Duodenal mucosa (tissue), 2 donors: ENCODE measurements around the gene GNAZ.
"Not testable (repeated sequence)": the region's sequence is repeated elsewhere in the genome, so short reads cannot be mapped to it uniquely, and the experiment has no call there.

ENCODE experiments used
- H3K27ac ChIP-seq: one replicate; pipeline ENCODE4 v1.7.0; 2013; ENCODE audit warnings: low read depth, low read length
- H3K27me3 ChIP-seq, 2 donors: one replicate each; pipeline ENCODE4 v1.7.0; 2013; ENCODE audit warnings: low read length in 2 of 2, control low read depth in 1 of 2; ENCODE audit not compliant: insufficient read depth in 2 of 2, control insufficient read depth in 1 of 2
- H3K36me3 ChIP-seq, 2 donors: one replicate each; pipeline ENCODE4 v1.7.0; 2013; ENCODE audit warnings: low read length in 2 of 2, control low read depth in 1 of 2; ENCODE audit not compliant: insufficient read depth in 2 of 2, control insufficient read depth in 1 of 2
- H3K4me1 ChIP-seq, 2 donors: one replicate each; pipeline ENCODE4 v1.7.0; 2013; ENCODE audit warnings: low read length in 2 of 2, control low read depth in 1 of 2; ENCODE audit not compliant: insufficient read depth in 2 of 2, control insufficient read depth in 1 of 2
- H3K4me3 ChIP-seq, 2 donors: one replicate each; pipeline ENCODE4 v1.7.0; 2013; ENCODE audit warnings: low read length in 2 of 2, low read depth in 1 of 2
- H3K9ac ChIP-seq, 2 donors: one replicate each; pipeline ENCODE4 v1.7.0; 2013; ENCODE audit warnings: low read length in 2 of 2, low read depth in 1 of 2
- H3K9me3 ChIP-seq, 2 donors: one replicate each; pipeline ENCODE4 v1.7.0; 2013; ENCODE audit warnings: low read length in 2 of 2, control low read depth in 1 of 2; ENCODE audit not compliant: control insufficient read depth in 1 of 2

GNAZ gene

GRCh38 chr22:23128269-23129108 is 58.2 kb downstream of the GNAZ start:
- Histone ChIP-seq H3K9me3 (no peaks in the 10 kb centered on the region), H3K9ac (no peak overlapping the region), H3K36me3 (no peaks in the 10 kb centered on the region), H3K27ac (no peak overlapping the region), H3K4me1 (no peaks in the 10 kb centered on the region), H3K4me3 (no peak overlapping the region), H3K27me3 (no peaks in the 10 kb centered on the region)

DNA sequence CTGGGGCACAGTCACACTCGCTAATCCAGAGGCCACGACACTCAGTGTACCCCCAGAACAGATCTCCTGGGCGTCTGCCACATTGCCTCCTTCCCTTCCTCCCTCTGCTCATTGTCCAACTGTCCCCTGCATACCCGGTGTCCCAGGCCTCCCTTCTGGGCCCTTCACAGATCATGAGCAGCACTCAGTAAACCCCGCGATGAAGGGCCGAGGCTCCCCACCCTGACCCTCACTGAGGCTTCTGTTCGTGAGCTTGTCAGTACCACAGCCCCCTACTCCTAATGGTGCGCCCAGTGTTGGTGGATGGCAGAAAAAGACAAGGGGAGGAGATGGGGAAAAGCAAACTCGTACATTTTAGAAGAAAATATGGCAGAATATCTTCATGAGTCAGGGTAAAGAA is 58.8 kb downstream of the GNAZ start:
- Histone ChIP-seq H3K4me3 (no peak overlapping the region), H3K9me3 (no peaks in the 10 kb centered on the region), H3K27ac (no peak overlapping the region), H3K9ac (no peak overlapping the region), H3K4me1 (no peaks in the 10 kb centered on the region), H3K27me3 (no peaks in the 10 kb centered on the region), H3K36me3 (no peaks in the 10 kb centered on the region)

GRCh38 chr22:23130697-23131096 is 60.4 kb downstream of the GNAZ start:
- no peak overlapping the region for H3K4me3 ChIP-seq
- no peaks in the 10 kb centered on the region for H3K9me3 ChIP-seq
- no peaks in the 10 kb centered on the region for H3K4me1 ChIP-seq
- no peak overlapping the region for H3K9ac ChIP-seq
- no peaks in the 10 kb centered on the region for H3K27me3 ChIP-seq
- H3K27ac ChIP-seq: no peak overlapping the region
- no peaks in the 10 kb centered on the region for H3K36me3 ChIP-seq

DNA sequence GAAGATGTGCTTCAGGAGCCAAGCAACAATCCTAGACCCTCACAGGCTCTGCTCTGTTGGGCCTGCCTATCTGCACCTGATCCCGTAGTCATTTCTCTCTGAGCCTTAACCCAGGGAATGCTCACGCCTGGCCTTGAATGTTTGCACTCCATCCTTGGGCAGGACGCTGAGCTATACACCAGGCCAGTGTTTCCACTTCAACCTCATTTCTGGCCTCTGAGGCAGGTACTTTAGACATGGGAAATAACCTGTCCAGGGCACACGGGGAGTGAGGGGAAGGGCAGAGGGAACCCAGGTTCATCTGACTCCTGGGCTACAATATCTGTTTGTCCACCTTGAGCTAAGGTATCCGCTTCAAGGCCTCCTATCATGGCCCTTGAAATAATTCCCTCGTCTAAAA is 61.6 kb downstream of the GNAZ start:
- no peak overlapping the region for H3K9ac ChIP-seq
- no peak overlapping the region for H3K4me3 ChIP-seq
- H3K27ac ChIP-seq: no peak overlapping the region
- H3K4me1 ChIP-seq: peaks cover 5 to 7% of the 10 kb centered on the region in 2 donors
- H3K36me3 ChIP-seq: no peaks in the 10 kb centered on the region
- no peaks in the 10 kb centered on the region for H3K27me3 ChIP-seq
- no peaks in the 10 kb centered on the region for H3K9me3 ChIP-seq

GRCh38 chr22:23132376-23133091 is 62.2 kb downstream of the GNAZ start:
- Histone ChIP-seq H3K9me3 (no peaks in the 10 kb centered on the region), H3K9ac (no peak overlapping the region), H3K27ac (no peak overlapping the region), H3K36me3 (no peaks in the 10 kb centered on the region), H3K4me1 (peaks cover 5 to 12% of the 10 kb centered on the region in 2 donors), H3K27me3 (no peaks in the 10 kb centered on the region), H3K4me3 (no peak overlapping the region)

GRCh38 chr22:23133922-23134321 is 63.6 kb downstream of the GNAZ start:
- no peak overlapping the region for H3K9ac ChIP-seq
- H3K27me3 ChIP-seq: no peaks in the 10 kb centered on the region

GRCh38 chr22:23136991-23137390 is 66.7 kb downstream of the GNAZ start:
- H3K27ac ChIP-seq: not testable (repeated sequence)

More at GRCh38 chr22:23133922-23134321, 63.6 kb downstream of the GNAZ start:
- Histone ChIP-seq H3K4me3 (no peak overlapping the region), H3K9me3 (no peaks in the 10 kb centered on the region), H3K27ac (no peak overlapping the region), H3K4me1 (peaks cover 5 to 17% of the 10 kb centered on the region in 2 donors), H3K36me3 (no peaks in the 10 kb centered on the region)

DNA sequence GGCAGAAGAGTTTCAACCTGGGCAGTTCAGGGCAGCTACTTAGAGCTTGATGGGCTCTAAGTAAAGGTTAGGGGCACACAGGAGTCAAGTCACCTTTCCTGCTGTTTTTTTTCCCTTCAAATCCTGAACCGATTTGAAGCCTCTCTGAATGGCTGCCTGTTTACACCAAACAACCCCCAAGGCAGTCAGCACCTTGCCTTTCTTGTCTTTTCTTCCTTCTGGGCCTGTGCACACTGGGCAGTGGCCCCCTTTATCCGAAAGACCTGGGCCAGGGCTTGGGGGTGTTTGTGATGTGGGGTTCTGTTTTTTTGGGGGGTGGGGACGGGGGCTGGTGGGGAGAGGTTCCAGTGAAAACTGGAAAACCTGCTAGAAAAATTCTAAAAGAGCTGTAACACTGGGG is 67.1 kb downstream of the GNAZ start:
- no peak overlapping the region for H3K9ac ChIP-seq
- H3K27ac ChIP-seq: no peak overlapping the region

More at GRCh38 chr22:23136991-23137390, 66.7 kb downstream of the GNAZ start:
- not testable (repeated sequence) for H3K4me3 ChIP-seq, H3K9me3 ChIP-seq, H3K9ac ChIP-seq, H3K27me3 ChIP-seq, H3K36me3 ChIP-seq
- peaks cover 12 to 24% of the 10 kb centered on the region in 2 donors for H3K4me1 ChIP-seq

DNA sequence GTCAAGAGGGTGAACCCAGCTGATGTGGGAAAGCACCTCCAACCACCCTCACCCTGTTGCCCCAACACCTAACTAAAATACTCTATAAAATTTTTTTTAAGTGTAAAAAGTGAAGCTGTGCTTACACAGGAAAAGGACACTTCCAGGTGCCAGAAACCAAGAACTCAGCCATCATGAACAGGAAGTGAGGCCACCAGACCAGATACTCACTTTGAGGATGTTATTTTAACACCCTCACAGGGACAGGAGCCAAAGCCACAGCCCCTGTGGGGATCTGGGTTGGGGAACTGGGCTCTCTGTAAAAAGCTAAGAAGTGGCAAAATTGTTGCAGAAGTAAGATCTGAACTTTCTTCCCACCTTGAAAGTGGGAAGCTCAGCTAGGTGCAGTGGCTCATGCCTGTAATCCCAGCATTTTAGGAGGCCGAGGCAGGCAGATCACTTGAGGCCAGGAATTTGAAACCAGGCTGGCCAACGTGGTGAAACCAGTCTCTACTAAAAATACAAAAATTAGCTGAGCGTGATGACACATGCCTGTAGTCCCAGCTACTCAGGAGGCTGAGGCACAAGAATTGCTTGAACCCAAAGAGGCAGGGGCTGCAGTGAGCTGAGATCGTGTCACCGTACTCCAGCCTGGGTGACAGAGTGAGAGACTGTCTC is 67.7 kb downstream of the GNAZ start:
- Histone ChIP-seq H3K27ac (no peak overlapping the region), H3K27me3 (no peaks in the 10 kb centered on the region), H3K36me3 (no peaks in the 10 kb centered on the region), H3K4me3 (no peak overlapping the region), H3K4me1 (peaks cover 19 to 32% of the 10 kb centered on the region in 2 donors), H3K9ac (no peak overlapping the region), H3K9me3 (no peaks in the 10 kb centered on the region)

More for the DNA sequence above, 67.1 kb downstream of the GNAZ start:
- peaks cover 13 to 28% of the 10 kb centered on the region in 2 donors for H3K4me1 ChIP-seq
- H3K27me3 ChIP-seq: no peaks in the 10 kb centered on the region
- H3K9me3 ChIP-seq: no peaks in the 10 kb centered on the region
- no peaks in the 10 kb centered on the region for H3K36me3 ChIP-seq
- no peak overlapping the region for H3K4me3 ChIP-seq
